Measurements from ENCODE around the gene OVCA2. TPM values are rescaled to one million over a fixed set of nuclear protein-coding genes. Genes with fewer than 3 reads are reported as not detected.

Gene OVCA2
- polyA plus RNA-seq, 1 experiment, result 56.7 TPM

GRCh38 chr17:2034806-2035540 lies 6.8 kb upstream of the OVCA2 start:
- no peak for DNase-seq (ENCODE audit: low read depth)
- no peaks in the 10 kb centered on the region for H3K27me3 ChIP-seq (ENCODE audit: control insufficient read depth, insufficient read depth, low read length)
- peaks cover 30% of the 10 kb centered on the region for H3K36me3 ChIP-seq (ENCODE audit: control insufficient read depth, insufficient read depth, low read length)
- no peak overlapping the region for H3K4me3 ChIP-seq (ENCODE audit: low read depth, low read length)
- ChIA-PET CTCF (interaction anchor here (1.0 to 1.6 kb wide), 2 partner anchors 126 to 210 kb away, joined by 4 to 6 read pairs; no protein-coding TSS in a partner anchor), POLR2A (no interaction called here)
- TF ChIP-seq CTCF (IDR thresholded peaks at IDR 0.05; ENCODE audit: insufficient read depth, low read depth, low read length), result no peak

GRCh38 chr17:2035541-2036488 lies 6.0 kb upstream of the OVCA2 start:
- ChIA-PET POLR2A (no interaction called here), CTCF (interaction anchor here (3.1 kb wide), 1 partner anchor 10 kb away, joined by 14 read pairs; the partner anchor contains the start of gene RTN4RL1)
- TF ChIP-seq CTCF (IDR thresholded peaks at IDR 0.05; ENCODE audit: insufficient read depth, low read depth, low read length), result no peak
- no peaks in the 10 kb centered on the region for H3K27me3 ChIP-seq (ENCODE audit: control insufficient read depth, insufficient read depth, low read length)
- H3K36me3 ChIP-seq (ENCODE audit: control insufficient read depth, insufficient read depth, low read length), result peaks cover 30% of the 10 kb centered on the region
- no peak overlapping the region for H3K4me3 ChIP-seq (ENCODE audit: low read depth, low read length)
- no peak for DNase-seq (ENCODE audit: low read depth)

- DNase-seq (ENCODE audit: low read depth), result no peak
- Histone ChIP-seq H3K4me3 (ENCODE audit: low read depth, low read length) (no peak overlapping the region), H3K27me3 (ENCODE audit: control insufficient read depth, insufficient read depth, low read length) (no peaks in the 10 kb centered on the region), H3K36me3 (ENCODE audit: control insufficient read depth, insufficient read depth, low read length) (peaks cover 30% of the 10 kb centered on the region)
- ChIA-PET CTCF (interaction anchor here (1.6 to 3.1 kb wide), 3 partner anchors 11 to 128 kb away, joined by 4 to 14 read pairs (median 7); partner anchors contain the start of gene RTN4RL1), POLR2A (no interaction called here)
- no peak for TF ChIP-seq CTCF (IDR thresholded peaks at IDR 0.05; ENCODE audit: insufficient read depth, low read depth, low read length)
Observed at GRCh38 chr17:2037155-2037554, 4.7 kb upstream of the OVCA2 start.

GRCh38 chr17:2040219-2040827 lies 1.5 kb upstream of the OVCA2 start:
- no peak overlapping the region for H3K4me3 ChIP-seq (ENCODE audit: low read depth, low read length)
- no peak for DNase-seq (ENCODE audit: low read depth)
- TF ChIP-seq CTCF (IDR thresholded peaks at IDR 0.05; ENCODE audit: insufficient read depth, low read depth, low read length), result no peak
- no peaks in the 10 kb centered on the region for H3K27me3 ChIP-seq (ENCODE audit: control insufficient read depth, insufficient read depth, low read length)
- ChIA-PET CTCF (interaction anchor here (0.9 to 3.9 kb wide), 5 partner anchors 9 to 204 kb away, joined by 3 to 12 read pairs (median 5); partner anchors contain the start of gene DPH1), POLR2A (interaction anchor here (0.6 kb wide), 1 partner anchor 211 kb away, joined by 4 read pairs; no protein-coding TSS in a partner anchor)
- H3K36me3 ChIP-seq (ENCODE audit: control insufficient read depth, insufficient read depth, low read length), result peaks cover 34% of the 10 kb centered on the region
